GM19238 (cell line): ENCODE results near the gene OTOGL.
"Not testable (repeated sequence)": the region's sequence is repeated elsewhere in the genome, so short reads cannot be mapped to it uniquely, and the experiment has no call there.

ENCODE experiments used
- DNase-seq: peaks from one replicate; pipeline ENCODE4 v3.0.0; 2011; ENCODE audit warnings: low spot score; ENCODE audit not compliant: insufficient read length

OTOGL gene

GRCh38 chr12:80218925-80219324, 119.6 kb downstream of the OTOGL start:
- DNase-seq = not testable (repeated sequence)

GRCh38 chr12:80219345-80219744, 120.0 kb downstream of the OTOGL start:
- DNase-seq = no peak

- DNase-seq = no peak
These were observed 122.9 kb downstream of the OTOGL start for GRCh38 chr12:80222261-80222660.

GRCh38 chr12:80226576-80226975, 127.2 kb downstream of the OTOGL start:
- DNase-seq = no peak

- not testable (repeated sequence) for DNase-seq
These were observed 128.6 kb downstream of the OTOGL start for GRCh38 chr12:80227904-80228303.

- DNase-seq = no peak
These were observed 130.7 kb downstream of the OTOGL start for GRCh38 chr12:80230068-80230467.

- no peak for DNase-seq
These were observed 133.5 kb downstream of the OTOGL start for GRCh38 chr12:80232837-80233236.

GRCh38 chr12:80233926-80234325, 134.6 kb downstream of the OTOGL start:
- no peak for DNase-seq

GRCh38 chr12:80234667-80235066, 135.3 kb downstream of the OTOGL start:
- DNase-seq = no peak

- DNase-seq = no peak
These were observed 136.6 kb downstream of the OTOGL start for GRCh38 chr12:80235944-80236343.

GRCh38 chr12:80239867-80240266, 140.5 kb downstream of the OTOGL start:
- DNase-seq = no peak

GRCh38 chr12:80241576-80242273, 142.4 kb downstream of the OTOGL start:
- DNase-seq = no peak

GRCh38 chr12:80242321-80242720, 143.0 kb downstream of the OTOGL start:
- DNase-seq = no peak

GRCh38 chr12:80249581-80249980, 150.2 kb downstream of the OTOGL start:
- DNase-seq = not testable (repeated sequence)

- no peak for DNase-seq
These were observed 158.6 kb downstream of the OTOGL start for GRCh38 chr12:80257920-80258319.

GRCh38 chr12:80260269-80260668, 160.9 kb downstream of the OTOGL start:
- no peak for DNase-seq

- DNase-seq = no peak
These were observed 162.1 kb downstream of the OTOGL start for GRCh38 chr12:80261403-80261802.

- no peak for DNase-seq
These were observed 163.0 kb downstream of the OTOGL start for GRCh38 chr12:80262346-80262745.

GRCh38 chr12:80262771-80263170, 163.4 kb downstream of the OTOGL start:
- DNase-seq = no peak

GRCh38 chr12:80264386-80264785, 165.0 kb downstream of the OTOGL start:
- DNase-seq = no peak

- DNase-seq = no peak
These were observed 165.6 kb downstream of the OTOGL start for GRCh38 chr12:80264891-80265290.

- DNase-seq = no peak
These were observed 169.8 kb downstream of the OTOGL start for GRCh38 chr12:80268924-80269749.
